ENCODE measurements around the gene DENND6B. TPM values are rescaled to one million over a fixed set of nuclear protein-coding genes. Genes with fewer than 3 reads are reported as not detected.

Gene DENND6B
- total and polyA plus RNA-seq, 2 of the 13 experiments (the other 11 are each of a cell fraction or from before 2014, with no cell fraction given), result 0.95 to 3.8 TPM

DNA sequence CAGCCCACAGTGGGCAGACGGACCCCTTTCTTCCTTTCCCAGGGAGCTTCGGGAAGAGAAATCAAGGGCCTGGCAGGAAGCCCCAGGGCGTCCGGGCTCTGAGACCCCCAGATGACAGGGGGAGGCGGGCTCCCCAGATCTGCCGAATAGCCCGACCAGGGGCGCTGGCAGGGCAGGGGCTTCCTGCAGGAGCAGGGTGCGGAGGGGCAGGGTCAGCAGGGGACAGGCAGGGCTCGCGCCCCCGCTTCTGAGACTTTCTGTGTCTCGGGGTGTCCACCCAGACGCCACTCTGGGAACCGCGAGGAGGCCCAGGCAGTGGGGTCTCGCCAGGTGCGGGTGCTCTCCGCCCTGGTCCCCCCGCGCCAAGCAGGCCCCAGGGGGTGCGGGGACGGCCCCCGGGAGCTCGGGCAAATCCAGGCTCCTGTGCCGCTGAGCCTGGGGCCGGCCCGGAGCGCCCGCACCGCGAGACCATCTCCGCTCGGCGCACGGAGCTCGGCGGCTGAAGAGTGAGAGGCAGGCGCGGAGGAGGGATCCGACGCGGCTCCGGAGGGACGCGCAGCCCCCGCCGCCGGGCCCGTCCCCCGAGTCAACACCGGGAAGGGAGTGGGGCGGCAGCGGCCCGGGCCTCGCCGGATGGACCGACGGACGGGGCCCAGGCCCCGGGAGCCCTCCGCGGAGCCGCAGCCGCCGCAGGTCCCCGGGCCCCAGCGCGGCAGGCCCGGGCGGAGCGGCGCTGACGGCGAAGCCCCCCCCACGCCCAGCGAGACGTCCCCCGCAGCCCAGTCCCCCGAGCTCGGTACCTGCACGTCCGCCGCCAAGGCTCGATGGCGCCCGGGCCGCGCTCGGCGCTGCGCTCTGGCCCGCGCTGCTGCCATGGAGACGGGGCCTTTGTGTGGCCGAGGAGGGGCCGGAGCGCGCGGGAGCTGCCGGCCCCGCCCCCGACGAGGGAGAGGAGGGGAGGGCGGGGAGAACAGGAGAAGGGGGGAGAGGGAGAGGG, 19.8 kb downstream of the DENND6B start, which contains the start of gene PLXNB2 (continued):
- TF ChIP-seq, protein P1, sequence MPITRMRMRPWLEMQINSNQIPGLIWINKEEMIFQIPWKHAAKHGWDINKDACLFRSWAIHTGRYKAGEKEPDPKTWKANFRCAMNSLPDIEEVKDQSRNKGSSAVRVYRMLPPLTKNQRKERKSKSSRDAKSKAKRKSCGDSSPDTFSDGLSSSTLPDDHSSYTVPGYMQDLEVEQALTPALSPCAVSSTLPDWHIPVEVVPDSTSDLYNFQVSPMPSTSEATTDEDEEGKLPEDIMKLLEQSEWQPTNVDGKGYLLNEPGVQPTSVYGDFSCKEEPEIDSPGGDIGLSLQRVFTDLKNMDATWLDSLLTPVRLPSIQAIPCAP (CRISPR knock-in tag; IDR thresholded peaks at IDR 0.05; ENCODE audit: low read depth), result no peak
- peak; percentile 67 for TF ChIP-seq POLR2G (IDR thresholded peaks at IDR 0.05; ENCODE audit: low read depth, low read length)
- TF ChIP-seq ZNF574 (CRISPR knock-in tag; IDR thresholded peaks at IDR 0.05), result peak; percentile 50
- TF ChIP-seq SP5 (CRISPR knock-in tag; IDR thresholded peaks at IDR 0.05; ENCODE audit: borderline replicate concordance, low read depth), result no peak; the same call in 1 of the 2 replicates
- TF ChIP-seq ZNF691 (CRISPR knock-in tag; IDR thresholded peaks at IDR 0.05; ENCODE audit: borderline replicate concordance, low read depth), result no peak
- no peak for TF ChIP-seq ZNF367 (CRISPR knock-in tag; IDR thresholded peaks at IDR 0.05; ENCODE audit: borderline replicate concordance)
- TF ChIP-seq ZNF20 (CRISPR knock-in tag; IDR thresholded peaks at IDR 0.05), result no peak
- TF ChIP-seq ZNF33B (CRISPR knock-in tag; IDR thresholded peaks at IDR 0.05), result no peak
- TF ChIP-seq, protein P2, sequence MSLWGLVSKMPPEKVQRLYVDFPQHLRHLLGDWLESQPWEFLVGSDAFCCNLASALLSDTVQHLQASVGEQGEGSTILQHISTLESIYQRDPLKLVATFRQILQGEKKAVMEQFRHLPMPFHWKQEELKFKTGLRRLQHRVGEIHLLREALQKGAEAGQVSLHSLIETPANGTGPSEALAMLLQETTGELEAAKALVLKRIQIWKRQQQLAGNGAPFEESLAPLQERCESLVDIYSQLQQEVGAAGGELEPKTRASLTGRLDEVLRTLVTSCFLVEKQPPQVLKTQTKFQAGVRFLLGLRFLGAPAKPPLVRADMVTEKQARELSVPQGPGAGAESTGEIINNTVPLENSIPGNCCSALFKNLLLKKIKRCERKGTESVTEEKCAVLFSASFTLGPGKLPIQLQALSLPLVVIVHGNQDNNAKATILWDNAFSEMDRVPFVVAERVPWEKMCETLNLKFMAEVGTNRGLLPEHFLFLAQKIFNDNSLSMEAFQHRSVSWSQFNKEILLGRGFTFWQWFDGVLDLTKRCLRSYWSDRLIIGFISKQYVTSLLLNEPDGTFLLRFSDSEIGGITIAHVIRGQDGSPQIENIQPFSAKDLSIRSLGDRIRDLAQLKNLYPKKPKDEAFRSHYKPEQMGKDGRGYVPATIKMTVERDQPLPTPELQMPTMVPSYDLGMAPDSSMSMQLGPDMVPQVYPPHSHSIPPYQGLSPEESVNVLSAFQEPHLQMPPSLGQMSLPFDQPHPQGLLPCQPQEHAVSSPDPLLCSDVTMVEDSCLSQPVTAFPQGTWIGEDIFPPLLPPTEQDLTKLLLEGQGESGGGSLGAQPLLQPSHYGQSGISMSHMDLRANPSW (CRISPR knock-in tag; IDR thresholded peaks at IDR 0.05; ENCODE audit: borderline replicate concordance), result no peak
- no peak for TF ChIP-seq REL (CRISPR knock-in tag; conservative IDR thresholded peaks at IDR 0.05)
- no peak for TF ChIP-seq NFATC3 (CRISPR knock-in tag; IDR thresholded peaks at IDR 0.05)
- TF ChIP-seq HOXD1 (CRISPR knock-in tag; IDR thresholded peaks at IDR 0.05), result no peak
- TF ChIP-seq MED13 (CRISPR knock-in tag; IDR thresholded peaks at IDR 0.05), result 0 out of 2 replicates have a peak, but pooled peaks have one; percentile 13
- no peak for TF ChIP-seq ZNF225 (CRISPR knock-in tag; IDR thresholded peaks at IDR 0.05)
- TF ChIP-seq, protein P3, sequence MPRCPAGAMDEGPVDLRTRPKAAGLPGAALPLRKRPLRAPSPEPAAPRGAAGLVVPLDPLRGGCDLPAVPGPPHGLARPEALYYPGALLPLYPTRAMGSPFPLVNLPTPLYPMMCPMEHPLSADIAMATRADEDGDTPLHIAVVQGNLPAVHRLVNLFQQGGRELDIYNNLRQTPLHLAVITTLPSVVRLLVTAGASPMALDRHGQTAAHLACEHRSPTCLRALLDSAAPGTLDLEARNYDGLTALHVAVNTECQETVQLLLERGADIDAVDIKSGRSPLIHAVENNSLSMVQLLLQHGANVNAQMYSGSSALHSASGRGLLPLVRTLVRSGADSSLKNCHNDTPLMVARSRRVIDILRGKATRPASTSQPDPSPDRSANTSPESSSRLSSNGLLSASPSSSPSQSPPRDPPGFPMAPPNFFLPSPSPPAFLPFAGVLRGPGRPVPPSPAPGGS (CRISPR knock-in tag; IDR thresholded peaks at IDR 0.05), result no peak

Data from HepG2 (cell line).